ENCODE measurements around the gene CALCR. TPM values are rescaled to one million over a fixed set of nuclear protein-coding genes. Genes with fewer than 3 reads are reported as not detected.

CALCR gene
- total RNA-seq = not detected in 2 replicates

GRCh38 chr7:93574646-93575554, at the start of gene CALCR:
TSS of gene CALCR (minus strand) at chr7:93574724. CDS start at chr7:93486981, 87,743 bp downstream.

All from cardiac atrium fibroblast (primary cell).